Left forelimb (tissue), 1 donor: Measurements from ENCODE around the gene CDH23.

ENCODE experiments used
- DNase-seq: peaks from one replicate; pipeline ENCODE4 v3.0.0-alpha.2; 2018; ENCODE audit warnings: low spot score

CDH23 gene

DNA sequence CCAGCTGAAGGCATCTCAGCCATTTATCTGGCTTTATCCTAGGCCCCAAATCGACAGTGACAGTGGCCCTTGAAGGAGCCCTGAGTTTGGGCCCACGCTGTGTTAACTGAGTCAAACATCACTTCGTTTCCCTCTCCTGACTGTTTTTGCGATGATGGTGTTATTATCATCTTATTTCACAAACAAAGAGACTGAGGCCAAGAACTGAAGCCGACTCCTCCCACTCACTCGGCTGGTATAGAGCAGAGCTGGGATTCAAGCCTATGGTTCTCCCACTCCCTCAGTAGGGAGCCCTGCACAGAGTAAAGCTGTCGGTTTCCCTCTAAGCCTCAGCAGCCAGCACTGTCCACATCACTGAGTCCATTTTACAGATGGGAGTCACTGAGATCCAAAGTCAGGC, 141.0 kb downstream of the CDH23 start:
- no peak for DNase-seq

GRCh38 chr10:71538608-71539260, 142.0 kb downstream of the CDH23 start:
- DNase-seq, result no peak

DNA sequence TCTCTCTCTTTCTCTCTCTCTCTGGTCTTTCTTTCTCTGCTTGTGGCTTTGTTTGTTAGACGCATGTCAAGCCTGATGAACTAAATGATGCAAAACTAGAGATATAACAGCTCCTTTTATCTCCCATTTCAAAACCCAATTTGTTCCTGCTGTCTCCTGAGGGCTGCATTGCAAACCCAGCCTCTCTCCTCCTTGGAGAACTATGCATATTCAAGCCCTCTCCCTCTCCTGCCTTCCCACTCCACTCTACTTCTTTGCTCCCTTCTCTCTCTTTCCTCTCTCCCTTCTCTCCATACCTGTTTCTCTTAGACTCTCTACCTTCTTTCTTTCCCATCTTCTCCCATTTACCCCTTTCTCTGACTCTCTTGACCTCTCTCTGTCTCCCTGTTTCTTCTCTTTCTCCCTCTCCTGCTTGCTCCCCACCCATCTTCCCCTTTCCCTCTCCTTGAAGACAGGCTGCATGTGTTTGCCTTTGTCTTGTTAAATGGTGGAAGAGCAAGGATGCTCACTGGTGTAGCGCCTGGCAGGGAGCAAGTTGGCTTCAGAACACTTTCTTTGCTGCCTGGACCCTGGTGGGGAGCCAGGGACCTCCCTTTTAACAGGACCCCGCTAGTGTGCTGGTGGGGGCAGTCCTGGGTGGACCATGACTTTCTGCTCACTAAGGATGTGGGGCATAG, 142.9 kb downstream of the CDH23 start:
- DNase-seq, result no peak

- no peak for DNase-seq
Measured at GRCh38 chr10:71542478-71542877, 145.8 kb downstream of the CDH23 start.

- DNase-seq, result no peak
Measured at GRCh38 chr10:71543608-71544170, 147.0 kb downstream of the CDH23 start.

GRCh38 chr10:71545001-71545400, 148.3 kb downstream of the CDH23 start:
- no peak for DNase-seq

DNA sequence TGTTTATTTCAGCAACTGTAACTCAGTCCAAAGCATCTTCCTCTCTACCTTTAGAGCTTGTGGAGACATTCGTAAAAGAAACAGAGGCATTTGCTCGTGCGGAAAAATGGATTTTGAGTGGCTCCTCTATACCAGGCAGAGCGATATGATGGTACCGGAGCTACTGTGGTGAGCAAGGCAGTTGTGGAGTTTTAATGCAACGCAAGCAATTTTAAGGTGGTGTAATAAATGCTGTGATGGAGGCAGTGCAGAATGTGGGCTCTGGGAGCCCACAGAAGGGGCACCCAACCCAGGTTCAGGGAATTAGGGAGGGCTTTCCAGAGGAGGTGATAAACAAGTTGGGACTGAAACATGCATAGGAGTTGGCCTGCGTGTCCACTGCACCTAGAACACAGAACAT, 149.5 kb downstream of the CDH23 start:
- no peak for DNase-seq

GRCh38 chr10:71547312-71547711, 150.6 kb downstream of the CDH23 start:
- no peak for DNase-seq

- peak; percentile 85 for DNase-seq
Measured at GRCh38 chr10:71547876-71548846, 151.4 kb downstream of the CDH23 start.

- DNase-seq, result no peak
Measured at GRCh38 chr10:71549766-71550533, 153.2 kb downstream of the CDH23 start.

DNA sequence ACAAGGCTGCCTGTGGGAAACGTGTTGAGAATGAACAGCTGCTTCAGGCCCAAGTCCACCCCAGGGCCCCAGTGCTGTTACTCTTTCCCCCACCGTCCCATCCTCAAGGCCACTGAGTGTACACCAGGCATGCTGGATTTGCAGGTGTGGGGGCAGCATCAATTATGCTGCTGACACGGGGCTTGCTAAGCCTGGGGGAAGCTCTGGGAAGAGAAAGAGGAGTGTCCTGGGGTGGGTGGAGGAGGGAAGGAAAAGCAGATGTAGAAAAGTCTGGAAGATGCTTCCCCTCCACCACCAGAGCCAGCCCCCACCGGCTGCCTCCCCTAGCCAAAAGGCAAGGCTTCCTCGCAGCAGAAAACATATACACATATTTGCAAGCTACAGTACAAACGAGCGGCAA, 153.9 kb downstream of the CDH23 start:
- no peak for DNase-seq

- no peak for DNase-seq
Measured at GRCh38 chr10:71551970-71552369, 155.2 kb downstream of the CDH23 start.

GRCh38 chr10:71553432-71553831, 156.7 kb downstream of the CDH23 start:
- DNase-seq, result no peak

DNA sequence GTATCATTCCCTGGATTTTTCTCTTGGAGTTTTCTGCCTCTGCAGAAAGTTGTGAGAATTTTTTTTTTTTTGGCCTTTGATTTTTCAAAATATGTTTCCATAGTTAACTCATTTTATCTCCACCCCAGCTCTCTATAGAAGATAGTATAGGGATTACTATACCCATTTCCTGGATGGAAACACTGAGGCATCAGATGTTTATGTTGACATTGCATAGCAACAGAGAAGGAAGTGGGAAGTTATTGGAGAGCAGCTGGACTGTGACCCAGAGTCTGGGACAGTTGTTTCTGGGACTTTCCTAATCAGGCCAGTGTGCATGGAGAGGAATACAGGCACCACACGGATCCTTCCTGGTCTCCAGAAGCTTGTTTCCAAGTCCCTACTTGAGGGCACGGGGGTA, 158.0 kb downstream of the CDH23 start:
- DNase-seq, result no peak

- DNase-seq, result no peak
Measured at GRCh38 chr10:71555087-71555723, 158.5 kb downstream of the CDH23 start.

- DNase-seq, result no peak
Measured at GRCh38 chr10:71555724-71556119, 159.0 kb downstream of the CDH23 start.

GRCh38 chr10:71558991-71559390, 162.3 kb downstream of the CDH23 start:
- no peak for DNase-seq

- no peak for DNase-seq
Measured at GRCh38 chr10:71561003-71561574, 164.4 kb downstream of the CDH23 start.

GRCh38 chr10:71562181-71562580, 165.5 kb downstream of the CDH23 start:
- no peak for DNase-seq

GRCh38 chr10:71562904-71563303, 166.2 kb downstream of the CDH23 start:
- DNase-seq, result no peak
